T-helper 2 cell treated with Interferon-gamma antibody and Interleukin-4, amounts not matched to agents 100 ng/mL and 5 ng/mL, for 36 hours (primary cell): ENCODE measurements around the gene ENC1. TPM values are rescaled to one million over a fixed set of nuclear protein-coding genes. Genes with fewer than 3 reads are reported as not detected.

Experiments
- intact Hi-C: fragments of 100-400 bp; cut with micrococcal nuclease; formaldehyde crosslinking; loops from one replicate; pipeline ENCODE4 v1.15.1; 2023
- total RNA-seq: library from RNA; stranded (reverse); gene quantifications from 2 replicates; pipeline ENCODE4 v1.2.3, GENCODE V29; 2022

ENC1 gene
- total RNA-seq, 1 donor from 2014 or later: 1.00 TPM

- intact Hi-C loops: no loop called here
Observed at GRCh38 chr5:74612045-74612444, 28.5 kb downstream of the ENC1 start.

GRCh38 chr5:74608736-74609601 lies 31.6 kb downstream of the ENC1 start:
- intact Hi-C loops: no loop called here

GRCh38 chr5:74605759-74606158 lies 34.8 kb downstream of the ENC1 start:
- intact Hi-C loops: no loop called here

GRCh38 chr5:74603376-74603775 lies 37.2 kb downstream of the ENC1 start:
- intact Hi-C loops: no loop called here

- intact Hi-C loops: no loop called here
Observed at GRCh38 chr5:74599148-74599547, 41.4 kb downstream of the ENC1 start.

GRCh38 chr5:74598731-74599130 lies 41.8 kb downstream of the ENC1 start:
- intact Hi-C loops: no loop called here

- intact Hi-C loops: no loop called here
Observed at GRCh38 chr5:74596927-74597326, 43.6 kb downstream of the ENC1 start.

- intact Hi-C loops: no loop called here
Observed at GRCh38 chr5:74595143-74595925, 45.2 kb downstream of the ENC1 start.

GRCh38 chr5:74594137-74595040 lies 46.1 kb downstream of the ENC1 start:
- intact Hi-C loops: no loop called here

GRCh38 chr5:74589204-74590056 lies 51.1 kb downstream of the ENC1 start:
- intact Hi-C loops: no loop called here

GRCh38 chr5:74588415-74588814 lies 52.1 kb downstream of the ENC1 start:
- intact Hi-C loops: no loop called here

GRCh38 chr5:74587890-74588289 lies 52.6 kb downstream of the ENC1 start:
- intact Hi-C loops: no loop called here

- intact Hi-C loops: no loop called here
Observed at GRCh38 chr5:74587300-74587699, 53.2 kb downstream of the ENC1 start.

GRCh38 chr5:74586856-74587255 lies 53.7 kb downstream of the ENC1 start:
- intact Hi-C loops: no loop called here

GRCh38 chr5:74582853-74583252 lies 57.7 kb downstream of the ENC1 start:
- intact Hi-C loops: no loop called here

GRCh38 chr5:74581988-74582365 lies 58.6 kb downstream of the ENC1 start:
- intact Hi-C loops: no loop called here

GRCh38 chr5:74580729-74581109 lies 59.8 kb downstream of the ENC1 start:
- intact Hi-C loops: no loop called here

GRCh38 chr5:74579215-74579614 lies 61.3 kb downstream of the ENC1 start:
- intact Hi-C loops: loop anchor here (1.0 to 2.0 kb wide), 2 partner anchors 62 to 106 kb away; partner anchors contain the start of genes ENC1 and HEXB

GRCh38 chr5:74578356-74579044 lies 62.0 kb downstream of the ENC1 start:
- intact Hi-C loops: loop anchor here (1.0 to 2.0 kb wide), 2 partner anchors 62 to 107 kb away; partner anchors contain the start of genes ENC1 and HEXB
